Adipose tissue (tissue), 3 donors: ENCODE measurements around the gene CD247. TPM values are rescaled to one million over a fixed set of nuclear protein-coding genes. Genes with fewer than 3 reads are reported as not detected.

Experiments
- H3K27ac ChIP-seq: one replicate; pipeline ENCODE4 v1.5.1; 2013; ENCODE audit warnings: low read depth, low read length
- WGBS, 3 donors: extraction: QIAGEN DNeasy Blood & Tissue Kit; methylation state at CpG; one replicate each; pipeline ENCODE4 v1.1.7; 2013; 5-methylcytosine and 5-hydroxymethylcytosine counted together
- polyA plus RNA-seq, 3 donors: library from polyadenylated mRNA; stranded (reverse); fragments of 200-250 nt; gene quantifications; one replicate each; pipeline ENCODE4 v1.2.3, GENCODE V29; 2013
- donor health status: healthy with polysubstance abuse.
- donor health status: Bipolar disorder and iron deficiency.
- donor health status: healthy.

The CD247 gene
- polyA plus RNA-seq, 3 donors: 0.79 to 1.7 (median 0.98) TPM

DNA sequence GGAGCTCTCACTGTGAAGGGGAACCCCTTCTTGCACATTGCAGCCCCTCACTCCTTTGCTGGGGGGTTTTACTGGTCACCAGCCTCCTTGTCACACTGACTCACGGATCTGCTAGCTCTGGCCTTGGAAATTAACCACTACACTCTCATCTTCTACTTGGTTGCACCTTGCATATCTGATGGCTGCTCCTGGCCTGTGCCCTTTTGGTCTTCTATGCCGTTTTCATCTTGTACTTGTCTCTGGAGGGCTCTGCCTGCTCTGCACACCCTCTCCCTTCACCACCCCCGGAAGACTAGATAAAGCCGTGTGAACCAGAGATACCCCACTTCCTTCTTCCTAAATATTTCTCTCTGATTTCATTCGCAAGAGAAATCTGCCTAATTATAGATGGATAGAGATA, 44.6 kb downstream of the CD247 start:
- no peak overlapping the region for H3K27ac ChIP-seq
- 55 to 58% (median 57%) methylated on average over 5 of the region's 5 CpGs for WGBS, 3 donors

- whole genome bisulfite sequencing, 3 donors: 78 to 89% (median 85%) methylated on average over 10 of the region's 10 CpGs
Measured at GRCh38 chr1:167472752-167473521, 45.4 kb downstream of the CD247 start.

DNA sequence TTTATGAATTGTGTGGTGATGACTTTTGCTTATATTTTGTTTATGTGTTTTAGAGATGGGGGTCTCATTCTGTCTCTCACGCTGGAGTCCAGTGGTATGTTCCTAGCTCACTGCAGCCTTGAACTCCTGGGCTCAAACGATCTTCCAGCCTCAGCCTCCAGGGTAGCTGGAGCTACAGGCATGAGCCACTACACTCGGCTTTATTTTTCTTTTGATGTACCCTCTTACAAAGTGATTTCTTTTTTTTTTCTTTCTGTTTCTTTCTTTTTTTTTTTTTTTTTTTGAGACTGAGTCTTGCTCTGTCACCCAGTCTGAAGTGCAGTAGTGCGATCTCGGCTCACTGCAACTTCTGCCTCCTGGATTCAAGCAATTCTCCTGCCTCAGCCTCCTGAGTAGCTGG, 46.8 kb downstream of the CD247 start:
- no peak overlapping the region for H3K27ac ChIP-seq
- 82 to 93% (median 90%) methylated on average over 5 of the region's 5 CpGs for WGBS, 3 donors

More at GRCh38 chr1:167472752-167473521, 45.4 kb downstream of the CD247 start:
- H3K27ac ChIP-seq: no peak overlapping the region

- no peak overlapping the region for H3K27ac ChIP-seq
- 80 to 88% (median 84%) methylated on average over 7 of the region's 7 CpGs for WGBS, 3 donors
Measured at GRCh38 chr1:167469280-167469965, 48.9 kb downstream of the CD247 start.

DNA sequence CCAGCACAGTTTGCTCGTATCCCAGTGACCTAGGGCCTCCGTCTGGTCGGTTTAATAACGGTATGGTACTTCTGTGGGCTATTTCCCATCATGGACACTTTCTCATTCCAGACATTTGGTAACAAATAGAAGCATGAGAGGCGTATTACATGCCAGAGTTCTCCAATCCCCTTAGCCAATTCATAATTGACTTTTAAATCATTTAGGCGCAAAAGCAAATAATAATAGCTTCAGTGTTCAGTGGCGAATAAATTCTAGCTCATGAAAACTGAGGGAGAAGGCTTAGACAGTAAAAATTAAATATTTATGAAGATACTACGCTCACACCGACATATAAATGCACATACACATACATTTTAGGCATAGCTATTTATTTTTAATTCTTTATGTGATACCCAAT, 50.6 kb downstream of the CD247 start:
- H3K27ac ChIP-seq: no peak overlapping the region
- WGBS, 3 donors: 77 to 80% (median 77%) methylated on average over 9 of the region's 9 CpGs

GRCh38 chr1:167467126-167467710, 51.1 kb downstream of the CD247 start:
- no peak overlapping the region for H3K27ac ChIP-seq
- WGBS, 3 donors: 78 to 83% (median 82%) methylated on average over 15 of the region's 15 CpGs

GRCh38 chr1:167465743-167466142, 52.6 kb downstream of the CD247 start:
- H3K27ac ChIP-seq: no peak overlapping the region
- WGBS, 3 donors: 50 to 62% (median 55%) methylated on average over 1 of the region's 1 CpG

- 88 to 98% (median 89%) methylated on average over 2 of the region's 2 CpGs for WGBS, 3 donors
- H3K27ac ChIP-seq: no peak overlapping the region
Measured at GRCh38 chr1:167465018-167465417, 53.3 kb downstream of the CD247 start.

- WGBS, 3 donors: 68 to 82% (median 74%) methylated on average over 6 of the region's 6 CpGs
- H3K27ac ChIP-seq: no peak overlapping the region
Measured at GRCh38 chr1:167463875-167464575, 54.3 kb downstream of the CD247 start.

DNA sequence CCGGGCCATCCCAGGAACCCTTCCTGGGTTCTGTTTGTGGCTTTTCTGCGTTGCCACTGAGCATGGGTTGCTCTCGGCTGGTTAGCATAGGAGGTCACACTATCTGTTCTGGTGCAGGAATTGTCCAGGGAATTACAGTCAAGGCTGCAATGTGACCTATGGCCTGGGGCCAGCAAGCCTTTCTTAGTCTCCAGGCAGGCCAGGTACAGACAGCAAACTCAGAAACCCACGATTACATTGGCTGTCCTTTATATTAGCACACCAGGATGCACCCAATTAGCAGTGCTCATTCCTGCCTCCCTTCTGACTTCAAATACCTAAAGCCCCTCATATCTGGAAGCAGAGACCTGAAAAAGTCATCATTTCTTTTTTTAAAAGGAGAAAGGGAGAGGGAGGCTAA, 55.2 kb downstream of the CD247 start:
- no peak overlapping the region for H3K27ac ChIP-seq
- WGBS, 3 donors: 73 to 83% (median 81%) methylated on average over 4 of the region's 4 CpGs

- no peak overlapping the region for H3K27ac ChIP-seq
- 78 to 91% (median 88%) methylated on average over 8 of the region's 8 CpGs for WGBS, 3 donors
Measured at GRCh38 chr1:167462341-167462740, 56.0 kb downstream of the CD247 start.

GRCh38 chr1:167460836-167461235, 57.5 kb downstream of the CD247 start:
- 80 to 91% (median 87%) methylated on average over 14 of the region's 14 CpGs for WGBS, 3 donors

GRCh38 chr1:167457936-167458584, 60.3 kb downstream of the CD247 start:
- WGBS, 3 donors: 72 to 81% (median 76%) methylated on average over 11 of the region's 11 CpGs
- H3K27ac ChIP-seq: no peak overlapping the region

More at GRCh38 chr1:167460836-167461235, 57.5 kb downstream of the CD247 start:
- no peak overlapping the region for H3K27ac ChIP-seq

DNA sequence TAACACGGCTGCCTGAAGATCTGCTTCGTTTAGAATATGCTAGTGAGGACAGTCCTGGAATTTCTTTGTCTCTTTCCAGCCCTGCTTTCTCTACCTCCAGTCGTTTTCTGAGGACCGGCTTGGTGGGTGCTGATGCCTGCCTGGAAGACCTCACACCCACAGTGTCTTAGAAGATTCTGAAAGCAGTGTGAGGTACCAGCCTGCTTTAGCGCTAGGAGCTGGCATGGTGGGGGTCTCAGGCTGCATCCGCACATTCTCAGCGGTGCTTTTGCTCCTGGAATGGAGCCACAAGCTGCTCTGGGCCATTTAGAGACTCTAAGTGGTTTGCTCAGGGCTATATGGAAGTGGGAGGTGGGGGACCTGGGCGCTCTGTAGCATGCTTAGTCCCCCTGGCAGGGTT, 61.4 kb downstream of the CD247 start:
- 84 to 90% (median 89%) methylated on average over 8 of the region's 8 CpGs for WGBS, 3 donors
- no peak overlapping the region for H3K27ac ChIP-seq

DNA sequence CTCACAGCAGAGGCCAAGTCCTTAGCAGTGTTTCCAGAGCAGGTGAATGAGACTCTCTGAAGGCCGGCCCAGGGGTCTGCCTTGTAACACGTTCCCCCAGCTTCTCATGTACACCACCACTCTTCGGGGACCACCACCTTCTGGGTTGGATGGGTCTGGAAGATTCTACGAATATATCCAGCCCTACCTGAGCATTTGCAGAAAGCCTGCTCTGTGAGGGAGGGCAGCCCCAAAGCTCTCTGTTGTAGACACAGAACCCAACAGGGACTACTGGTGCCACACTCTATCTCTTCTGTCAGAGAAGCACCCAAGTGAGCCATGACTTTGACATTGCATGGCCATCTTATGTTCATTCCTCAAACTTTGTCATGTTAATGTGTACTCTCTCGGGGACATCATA, 61.8 kb downstream of the CD247 start:
- 90 to 96% (median 92%) methylated on average over 5 of the region's 5 CpGs for WGBS, 3 donors
- H3K27ac ChIP-seq: no peak overlapping the region

DNA sequence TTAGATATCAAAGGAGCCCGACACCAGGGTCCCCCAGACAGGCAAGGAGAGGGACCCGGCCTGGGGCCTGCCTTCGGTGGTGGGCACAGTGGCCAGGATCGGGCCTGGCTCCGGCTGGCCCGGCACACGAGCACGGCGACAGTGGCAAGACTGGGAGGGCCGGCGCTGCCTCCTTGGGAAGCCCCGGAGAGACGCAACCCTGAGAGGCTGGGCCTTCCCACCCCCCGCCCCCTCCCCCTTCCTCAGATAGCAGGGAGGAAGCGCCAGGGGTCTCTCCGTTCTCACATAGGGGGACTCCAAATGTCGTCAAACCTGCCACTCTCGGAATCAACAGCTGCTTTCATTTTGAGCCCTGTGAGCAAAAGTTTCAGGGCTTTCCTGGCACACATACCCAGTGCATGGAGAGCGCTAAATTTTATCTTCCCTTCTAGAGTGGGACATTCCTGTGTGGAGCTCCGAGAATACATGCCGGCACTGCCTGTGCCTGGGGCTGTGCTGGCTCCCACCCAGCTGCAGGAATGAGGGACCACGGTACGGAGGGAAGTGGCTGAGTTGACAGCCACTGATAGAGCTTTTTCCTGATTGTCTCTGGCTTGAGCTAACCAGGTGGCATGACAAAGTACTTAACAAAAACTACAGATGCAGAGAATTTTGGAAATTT, 62.4 kb downstream of the CD247 start:
- H3K27ac ChIP-seq: no peak overlapping the region
- WGBS, 3 donors: 0 to 2% (median 1%) methylated on average over 22 to 23 of the region's 23 CpGs

DNA sequence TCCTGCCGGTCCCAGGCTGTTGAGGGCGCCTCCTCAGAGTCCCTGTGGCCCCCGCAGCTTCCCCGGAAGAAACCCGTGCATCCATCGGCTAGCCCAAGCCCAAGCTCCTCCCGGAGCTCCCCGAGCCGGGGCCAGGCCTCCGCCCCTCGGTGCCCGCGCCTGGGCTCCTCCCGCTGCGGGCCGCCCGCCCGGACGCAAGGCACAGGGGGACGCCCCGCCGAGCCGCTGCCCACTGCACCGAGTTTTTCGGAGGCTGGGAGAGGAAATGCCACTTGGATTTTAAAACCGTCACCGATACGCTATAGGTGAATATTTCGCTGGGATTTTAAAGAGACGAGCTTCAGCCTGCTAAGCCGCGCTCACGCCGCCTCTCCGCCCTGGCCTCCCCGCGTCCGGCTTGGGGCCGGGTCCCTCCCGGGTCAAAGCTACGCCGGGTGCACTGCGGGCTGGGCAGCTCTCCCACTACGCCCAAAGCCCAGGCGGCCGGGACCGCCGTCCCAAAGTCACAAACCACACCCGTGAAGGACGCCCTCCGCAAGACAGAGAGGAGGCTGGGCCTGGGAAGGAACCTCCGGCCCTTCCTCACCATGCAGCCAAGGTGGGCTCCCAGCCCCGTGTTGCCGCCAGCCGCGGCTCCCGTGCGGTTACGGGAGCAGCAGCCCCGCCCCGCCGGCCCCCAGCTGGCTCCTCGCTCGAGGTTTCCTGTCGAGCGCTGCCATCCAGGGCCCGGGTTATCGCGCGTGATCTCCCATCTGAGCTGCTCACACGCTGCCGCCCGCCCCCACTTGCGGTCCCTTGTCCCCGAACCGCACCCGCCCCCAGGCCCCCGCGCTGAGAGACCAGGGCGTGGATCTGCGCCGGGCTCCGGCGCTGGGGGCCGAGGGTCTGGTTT, 63.2 kb downstream of the CD247 start:
- WGBS, 3 donors: 0 to 1% (median 0%) methylated on average over 74 to 85 of the region's 85 CpGs
- no peak overlapping the region for H3K27ac ChIP-seq
